ENCODE results near the gene PKP3.

Gene PKP3

DNA sequence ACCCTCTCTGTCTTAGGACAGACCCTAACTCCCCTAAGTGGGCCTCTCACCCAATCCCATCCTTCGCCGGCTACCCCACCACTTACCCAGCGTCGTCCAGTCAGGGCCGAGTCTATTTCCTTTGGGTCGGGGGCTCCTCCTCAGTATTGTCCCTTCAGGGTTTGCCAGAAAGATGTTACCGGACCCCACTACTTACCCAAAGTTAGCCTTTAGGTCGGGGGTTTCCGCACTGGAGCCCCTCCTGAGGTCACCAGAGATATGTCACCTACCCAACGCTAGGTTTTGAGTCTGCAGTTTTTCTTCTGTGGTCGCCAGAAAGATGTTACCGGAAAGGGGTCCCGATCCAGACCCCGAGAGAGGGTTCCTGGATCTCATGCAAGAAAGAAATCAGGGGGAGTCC lies 42.6 kb upstream of the PKP3 start:
- TF ChIP-seq, protein P1, sequence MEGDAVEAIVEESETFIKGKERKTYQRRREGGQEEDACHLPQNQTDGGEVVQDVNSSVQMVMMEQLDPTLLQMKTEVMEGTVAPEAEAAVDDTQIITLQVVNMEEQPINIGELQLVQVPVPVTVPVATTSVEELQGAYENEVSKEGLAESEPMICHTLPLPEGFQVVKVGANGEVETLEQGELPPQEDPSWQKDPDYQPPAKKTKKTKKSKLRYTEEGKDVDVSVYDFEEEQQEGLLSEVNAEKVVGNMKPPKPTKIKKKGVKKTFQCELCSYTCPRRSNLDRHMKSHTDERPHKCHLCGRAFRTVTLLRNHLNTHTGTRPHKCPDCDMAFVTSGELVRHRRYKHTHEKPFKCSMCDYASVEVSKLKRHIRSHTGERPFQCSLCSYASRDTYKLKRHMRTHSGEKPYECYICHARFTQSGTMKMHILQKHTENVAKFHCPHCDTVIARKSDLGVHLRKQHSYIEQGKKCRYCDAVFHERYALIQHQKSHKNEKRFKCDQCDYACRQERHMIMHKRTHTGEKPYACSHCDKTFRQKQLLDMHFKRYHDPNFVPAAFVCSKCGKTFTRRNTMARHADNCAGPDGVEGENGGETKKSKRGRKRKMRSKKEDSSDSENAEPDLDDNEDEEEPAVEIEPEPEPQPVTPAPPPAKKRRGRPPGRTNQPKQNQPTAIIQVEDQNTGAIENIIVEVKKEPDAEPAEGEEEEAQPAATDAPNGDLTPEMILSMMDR (conservative IDR thresholded peaks at IDR 0.05; ENCODE audit: control insufficient read depth, insufficient read depth, low read depth, low read length): no peak
- H3K4me3 ChIP-seq (ENCODE audit: control insufficient read depth, low read depth, low read length): no peak overlapping the region
- DNase-seq (ENCODE audit: low read depth): no peak

DNA sequence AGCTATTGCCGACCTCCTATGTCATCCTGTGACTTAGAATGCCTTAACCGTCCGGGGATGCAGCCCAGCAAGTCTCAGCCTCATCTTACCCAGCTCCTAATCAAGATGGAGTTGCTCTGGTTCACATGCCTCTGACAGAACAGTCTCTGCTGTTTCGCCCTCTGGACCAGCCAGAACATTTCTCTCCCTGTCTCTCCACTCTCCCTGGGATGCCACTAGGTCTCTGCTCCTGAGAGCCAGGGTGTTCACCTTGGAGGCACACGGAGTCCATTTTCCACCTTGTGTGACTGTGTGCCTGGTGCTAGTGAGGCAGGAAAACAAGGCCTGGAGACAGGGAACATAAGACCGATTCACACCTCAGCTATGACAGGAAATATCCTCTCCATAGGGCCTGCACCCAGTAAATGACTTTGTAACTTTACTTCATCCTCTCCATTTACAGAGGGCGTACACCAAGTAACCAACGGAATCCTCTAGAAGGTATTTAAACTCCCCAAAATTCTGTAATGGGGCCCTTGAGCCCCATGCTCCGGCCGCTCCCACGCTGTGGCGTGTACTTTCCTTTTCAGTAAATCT lies 41.5 kb upstream of the PKP3 start:
- no peak for DNase-seq (ENCODE audit: low read depth)

DNA sequence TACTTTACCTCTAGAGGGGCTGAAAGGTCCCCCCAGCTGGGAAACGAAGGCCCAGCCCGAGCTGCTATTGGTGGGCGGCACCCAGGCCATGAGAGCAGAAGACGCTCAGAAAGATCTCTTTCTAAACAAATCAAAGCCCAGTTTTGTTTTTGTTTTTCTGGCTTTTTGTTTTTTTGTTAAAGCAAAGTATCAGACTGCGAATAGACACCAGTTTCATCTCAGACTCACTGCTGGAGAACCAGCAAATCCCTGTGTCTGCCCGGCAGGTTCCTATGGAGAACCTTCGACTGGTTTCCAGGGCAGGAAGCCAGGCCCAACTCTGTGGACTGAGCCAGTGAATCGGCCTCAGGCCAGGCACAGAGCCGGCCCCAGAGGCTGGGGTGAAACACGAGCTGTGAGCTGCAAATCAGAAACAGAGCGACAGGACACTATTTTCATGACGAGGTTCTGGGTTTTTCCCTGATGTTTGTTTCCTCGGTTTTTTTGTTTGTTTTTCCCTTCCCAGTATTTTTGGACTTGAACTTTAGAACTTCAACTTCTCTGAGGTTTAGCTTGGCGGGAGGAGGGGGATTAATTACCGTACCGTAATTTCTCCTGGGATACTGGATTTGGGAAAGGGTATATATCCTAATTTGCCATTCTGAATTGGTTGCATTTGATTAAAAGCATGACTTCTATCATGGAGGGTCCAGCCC lies 40.7 kb upstream of the PKP3 start:
- peak; percentile 87 for DNase-seq (ENCODE audit: low read depth)
- H3K4me3 ChIP-seq (ENCODE audit: control insufficient read depth, low read depth, low read length): no peak overlapping the region
- TF ChIP-seq, protein P1 (conservative IDR thresholded peaks at IDR 0.05; ENCODE audit: control insufficient read depth, insufficient read depth, low read depth, low read length): no peak

More for the DNA sequence above, 41.5 kb upstream of the PKP3 start:
- TF ChIP-seq, protein P1 (conservative IDR thresholded peaks at IDR 0.05; ENCODE audit: control insufficient read depth, insufficient read depth, low read depth, low read length): no peak
- H3K4me3 ChIP-seq (ENCODE audit: control insufficient read depth, low read depth, low read length): no peak overlapping the region

DNA sequence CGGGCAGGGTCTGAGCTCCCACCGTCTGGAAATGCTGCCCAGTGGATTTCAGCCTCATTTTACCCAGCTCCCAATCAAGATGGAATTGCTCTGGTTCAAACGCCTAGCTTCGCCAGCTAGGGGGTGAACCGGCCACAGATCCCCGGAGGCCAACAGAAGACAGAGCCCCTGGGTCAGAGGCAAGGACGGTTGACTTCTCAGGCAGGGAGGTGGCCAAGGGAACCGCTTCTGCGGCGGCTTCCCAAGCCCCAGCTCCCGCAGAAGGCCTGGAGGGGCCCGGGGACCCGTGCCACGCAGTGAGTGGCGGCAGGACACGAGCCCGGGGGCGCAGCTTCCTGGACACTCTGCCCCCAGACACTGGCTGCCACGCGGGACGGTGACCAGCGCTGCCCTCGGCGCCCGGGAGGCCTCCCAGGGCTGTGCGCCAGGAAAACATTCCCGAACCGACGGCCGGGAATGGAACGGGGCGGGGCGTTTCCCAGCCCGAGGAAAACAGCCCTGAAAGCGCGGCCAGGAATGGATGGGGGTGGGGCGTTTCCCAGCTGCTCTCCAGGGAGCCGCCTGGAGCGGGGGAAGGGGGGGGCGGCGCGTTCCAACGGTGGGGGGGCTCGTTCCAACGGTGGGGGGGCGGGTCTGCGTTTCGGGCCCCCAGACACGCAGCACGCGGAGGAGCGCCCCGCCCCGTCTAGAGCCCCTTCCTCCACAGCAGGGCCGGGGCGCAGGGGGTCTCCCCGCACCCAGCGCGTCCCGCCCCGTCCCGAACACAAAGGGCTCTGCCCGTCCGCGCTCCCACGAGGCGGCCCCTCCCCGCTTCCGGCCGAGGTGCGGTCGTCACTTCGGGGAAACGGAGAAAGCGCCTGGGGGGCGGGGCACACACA lies 38.2 kb upstream of the PKP3 start:
- H3K4me3 ChIP-seq (ENCODE audit: control insufficient read depth, low read depth, low read length): peak overlapping the region; percentile 26
- peak; percentile 92 for DNase-seq (ENCODE audit: low read depth)
- TF ChIP-seq, protein P1 (conservative IDR thresholded peaks at IDR 0.05; ENCODE audit: control insufficient read depth, insufficient read depth, low read depth, low read length): no peak

DNA sequence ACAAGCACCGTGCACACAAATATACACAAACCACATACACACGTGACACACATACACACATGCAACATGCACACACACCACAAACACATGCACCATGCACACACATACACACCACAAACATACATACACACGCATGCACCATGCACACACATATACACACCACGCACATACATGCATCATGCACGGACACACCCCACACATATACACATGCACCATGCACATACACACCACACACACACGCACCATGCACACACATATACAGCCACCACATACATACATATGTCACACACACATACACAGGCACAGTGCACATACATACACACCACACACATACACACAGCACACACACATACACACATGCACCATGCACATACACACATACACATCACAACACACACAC lies 37.4 kb upstream of the PKP3 start:
- H3K4me3 ChIP-seq (ENCODE audit: control insufficient read depth, low read depth, low read length): no peak overlapping the region
- DNase-seq (ENCODE audit: low read depth): no peak
- TF ChIP-seq, protein P1 (conservative IDR thresholded peaks at IDR 0.05; ENCODE audit: control insufficient read depth, insufficient read depth, low read depth, low read length): no peak

DNA sequence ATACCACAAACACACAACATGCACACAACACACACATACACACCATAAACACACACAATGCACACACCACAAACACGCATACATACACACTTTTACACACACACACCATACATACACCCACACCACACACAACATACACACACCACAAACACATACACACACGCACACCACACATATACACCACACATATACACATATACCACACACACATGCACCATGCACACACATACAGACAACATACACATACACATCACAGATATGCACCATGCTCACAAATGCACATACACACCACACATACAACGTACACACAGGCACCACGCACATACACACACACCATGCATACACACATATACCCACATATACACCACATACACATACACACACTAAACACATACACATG lies 36.4 kb upstream of the PKP3 start:
- H3K4me3 ChIP-seq (ENCODE audit: control insufficient read depth, low read depth, low read length): no peak overlapping the region
- TF ChIP-seq, protein P1 (conservative IDR thresholded peaks at IDR 0.05; ENCODE audit: control insufficient read depth, insufficient read depth, low read depth, low read length): no peak
- no peak for DNase-seq (ENCODE audit: low read depth)

All from fibroblast of mammary gland (primary cell).